ENCODE data around the gene TSHB.
A peak's percentile ranks its signal among the peaks of the same experiment; 100 is the strongest.

Gene TSHB

DNA sequence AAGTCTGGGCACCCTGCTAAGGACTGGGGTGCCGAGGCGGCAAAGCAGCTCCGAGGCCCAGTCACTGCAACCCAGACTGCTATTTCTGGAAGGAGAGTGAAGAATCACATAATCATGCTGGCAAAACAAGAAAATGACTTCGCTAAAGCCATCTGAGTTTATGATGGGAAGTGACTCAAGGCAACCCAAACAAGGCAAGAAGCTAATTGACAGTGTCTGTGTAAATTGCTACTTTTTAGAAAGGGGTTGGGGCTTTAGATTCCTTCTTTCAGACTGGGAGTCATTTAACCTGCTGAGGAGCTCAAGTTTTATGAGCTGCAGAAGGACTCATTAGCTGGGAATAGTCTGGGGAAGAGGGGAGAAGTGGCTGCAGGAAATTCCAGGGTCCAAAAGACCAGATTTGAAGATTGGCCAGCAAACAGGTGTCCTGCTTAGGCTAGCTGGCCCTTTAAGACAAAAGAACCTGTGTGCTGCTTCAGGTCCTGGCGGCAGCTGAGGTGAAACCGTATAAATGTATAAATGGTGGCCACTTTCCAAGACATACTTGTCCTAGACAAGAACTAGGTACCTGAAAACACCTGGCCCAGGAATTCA is 28.1 kb downstream of the TSHB start:
- no peak for DNase-seq
- peaks cover 11 to 23% (median 20%) of the 10 kb centered on the region in 3 donors for H3K36me3 ChIP-seq
- intact Hi-C loops (cut with DNase I; ENCODE audit: low total_unique reads), result loop anchor here (10.0 kb wide), 1 partner anchor 47 kb away; no protein-coding TSS in a partner anchor

DNA sequence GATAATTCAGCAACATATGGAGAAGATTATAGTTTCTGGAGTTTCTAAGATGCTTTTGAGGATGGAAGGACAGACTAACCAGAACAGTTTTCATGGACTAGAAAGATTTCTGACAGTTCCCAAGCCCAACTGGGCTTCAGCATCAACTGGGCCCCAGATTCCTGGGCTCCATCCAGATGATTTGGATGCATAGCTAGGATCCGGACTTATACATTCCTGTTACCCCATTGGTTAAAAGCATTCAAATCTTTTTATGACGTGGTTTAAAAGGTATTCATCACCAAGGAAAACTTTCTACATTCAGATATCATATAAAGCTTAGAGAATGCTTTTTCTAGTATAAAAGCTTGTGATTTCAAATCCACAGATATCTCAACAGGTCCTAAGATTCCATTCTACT is 29.7 kb downstream of the TSHB start:
- Histone ChIP-seq H3K9me3 (no peaks in the 10 kb centered on the region), H3K27me3 (no peaks in the 10 kb centered on the region), H3K4me1 (peaks cover 0 to 55% (median 16%) of the 10 kb centered on the region in 4 donors), H3K36me3 (peaks cover 11 to 20% (median 19%) of the 10 kb centered on the region in 3 donors), H3K4me3 (no peak overlapping the region), H3K27ac (no peak overlapping the region)
- intact Hi-C loops (cut with DNase I; ENCODE audit: low total_unique reads), result loop anchor here (10.0 kb wide), 1 partner anchor 45 kb away; no protein-coding TSS in a partner anchor
- no peak for TF ChIP-seq CTCF (IDR thresholded peaks at IDR 0.05)
- no peak for DNase-seq

More for the DNA sequence above, 28.1 kb downstream of the TSHB start:
- H3K27me3 ChIP-seq, result no peaks in the 10 kb centered on the region
- peak overlapping the region in 1 of 2 donors; percentile 68 for H3K27ac ChIP-seq
- TF ChIP-seq CTCF (IDR thresholded peaks at IDR 0.05), result no peak
- no peaks in the 10 kb centered on the region for H3K9me3 ChIP-seq
- H3K4me3 ChIP-seq, result no peak overlapping the region
- peaks cover 0 to 44% (median 14%) of the 10 kb centered on the region in 4 donors for H3K4me1 ChIP-seq

GRCh38 chr1:115060501-115060900 is 30.9 kb downstream of the TSHB start:
- no peaks in the 10 kb centered on the region for H3K9me3 ChIP-seq
- no peaks in the 10 kb centered on the region for H3K27me3 ChIP-seq
- H3K36me3 ChIP-seq, result peaks cover 11 to 16% (median 16%) of the 10 kb centered on the region in 3 donors
- H3K4me1 ChIP-seq, result peaks cover 0 to 64% (median 16%) of the 10 kb centered on the region in 4 donors
- intact Hi-C loops (cut with DNase I; ENCODE audit: low total_unique reads), result no loop called here
- no peak for TF ChIP-seq CTCF (IDR thresholded peaks at IDR 0.05)
- no peak for DNase-seq
- H3K4me3 ChIP-seq, result no peak overlapping the region
- H3K27ac ChIP-seq, result no peak overlapping the region

DNA sequence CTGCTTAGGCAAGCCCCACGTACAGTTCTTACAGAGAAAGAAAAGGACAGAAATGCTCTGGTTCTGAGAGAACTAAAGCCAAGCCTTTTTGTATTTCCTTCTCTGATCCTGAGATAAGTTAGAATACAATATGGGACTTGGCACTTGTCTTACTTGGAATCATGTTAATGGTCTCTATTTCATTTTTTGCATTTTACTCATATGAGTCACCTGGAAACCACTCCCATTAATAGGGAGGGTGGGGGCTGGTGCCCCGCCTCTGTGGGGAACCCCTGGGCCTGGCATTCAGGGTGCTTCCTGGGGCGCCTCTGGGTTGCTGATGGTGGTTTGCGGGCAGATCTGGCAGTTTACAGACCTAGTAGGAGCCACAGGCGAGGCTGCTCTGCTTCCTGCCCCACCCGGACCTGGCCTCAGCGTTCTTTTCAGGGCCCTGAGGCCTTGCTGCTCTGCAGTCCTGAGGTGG is 32.9 kb downstream of the TSHB start:
- peaks cover 11% of the 10 kb centered on the region in 3 donors for H3K36me3 ChIP-seq
- peaks cover 0 to 54% (median 19%) of the 10 kb centered on the region in 4 donors for H3K4me1 ChIP-seq
- no peaks in the 10 kb centered on the region for H3K9me3 ChIP-seq
- no peak overlapping the region for H3K4me3 ChIP-seq
- peak overlapping the region; percentile 61 to 84 for H3K27ac ChIP-seq
- intact Hi-C loops (cut with DNase I; ENCODE audit: low total_unique reads), result no loop called here
- no peaks in the 10 kb centered on the region for H3K27me3 ChIP-seq
- no peak for DNase-seq
- no peak for TF ChIP-seq CTCF (IDR thresholded peaks at IDR 0.05)

DNA sequence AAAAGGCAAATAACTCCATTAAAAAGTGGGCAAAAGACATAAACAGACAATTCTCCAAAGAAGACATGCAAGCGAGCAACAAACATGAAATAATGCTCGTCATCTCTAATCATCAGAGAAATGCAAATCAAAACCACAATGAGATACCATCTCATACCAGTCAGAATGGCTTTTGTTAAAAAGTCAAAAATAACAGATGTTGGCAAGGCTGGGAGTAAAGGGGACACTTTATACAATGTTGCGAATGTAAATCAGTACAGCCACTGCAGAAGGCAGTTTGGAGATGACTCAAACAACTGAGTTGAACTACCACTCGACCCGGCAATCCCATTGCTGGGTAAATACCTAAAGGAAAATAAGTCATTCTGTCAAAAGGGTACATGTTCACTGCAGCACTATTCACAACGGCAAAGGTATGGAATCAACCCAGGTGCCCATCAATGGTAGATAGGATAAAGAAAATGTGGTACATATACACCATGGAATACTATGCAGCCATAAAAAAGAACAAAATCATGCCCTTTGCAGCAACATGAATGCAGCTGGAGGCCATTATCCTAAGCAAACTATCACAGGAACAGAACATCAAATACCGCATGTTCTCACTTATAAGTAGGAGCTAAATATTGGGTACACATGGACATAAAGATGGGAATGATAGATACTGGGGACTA is 33.7 kb downstream of the TSHB start:
- no peak for TF ChIP-seq CTCF (IDR thresholded peaks at IDR 0.05)
- Histone ChIP-seq H3K27me3 (no peaks in the 10 kb centered on the region), H3K27ac (peak overlapping the region; percentile 61 to 84), H3K4me1 (peaks cover 5 to 55% (median 25%) of the 10 kb centered on the region in 4 donors), H3K9me3 (no peaks in the 10 kb centered on the region), H3K4me3 (no peak overlapping the region), H3K36me3 (peaks cover 3 to 4% (median 3%) of the 10 kb centered on the region in 3 donors)
- intact Hi-C loops (cut with DNase I; ENCODE audit: low total_unique reads), result no loop called here
- no peak for DNase-seq
